Subcutaneous adipose tissue (tissue), 4 donors: ENCODE results near the gene ZC3H11A. TPM values are rescaled to one million over a fixed set of nuclear protein-coding genes. Genes with fewer than 3 reads are reported as not detected.

Experiments used
- total RNA-seq, 4 donors: library from RNA; depleted of rRNA; stranded (reverse); fragments of >200 nt; gene quantifications; one replicate each; pipeline ENCODE4 v1.1.0, GENCODE V29; 2016
- TF ChIP-seq, protein P1 (sequence below): fragments of 450-650 bp; IDR thresholded peaks from one replicate; pipeline ENCODE4 v1.5.1; 2016; ENCODE audit warnings: low read depth, mild to moderate bottlenecking, control low read depth, antibody characterized with exemption, moderate library complexity

Gene ZC3H11A
- total RNA-seq, 4 donors from 2014 or later = 113 to 125 (median 121) TPM

DNA sequence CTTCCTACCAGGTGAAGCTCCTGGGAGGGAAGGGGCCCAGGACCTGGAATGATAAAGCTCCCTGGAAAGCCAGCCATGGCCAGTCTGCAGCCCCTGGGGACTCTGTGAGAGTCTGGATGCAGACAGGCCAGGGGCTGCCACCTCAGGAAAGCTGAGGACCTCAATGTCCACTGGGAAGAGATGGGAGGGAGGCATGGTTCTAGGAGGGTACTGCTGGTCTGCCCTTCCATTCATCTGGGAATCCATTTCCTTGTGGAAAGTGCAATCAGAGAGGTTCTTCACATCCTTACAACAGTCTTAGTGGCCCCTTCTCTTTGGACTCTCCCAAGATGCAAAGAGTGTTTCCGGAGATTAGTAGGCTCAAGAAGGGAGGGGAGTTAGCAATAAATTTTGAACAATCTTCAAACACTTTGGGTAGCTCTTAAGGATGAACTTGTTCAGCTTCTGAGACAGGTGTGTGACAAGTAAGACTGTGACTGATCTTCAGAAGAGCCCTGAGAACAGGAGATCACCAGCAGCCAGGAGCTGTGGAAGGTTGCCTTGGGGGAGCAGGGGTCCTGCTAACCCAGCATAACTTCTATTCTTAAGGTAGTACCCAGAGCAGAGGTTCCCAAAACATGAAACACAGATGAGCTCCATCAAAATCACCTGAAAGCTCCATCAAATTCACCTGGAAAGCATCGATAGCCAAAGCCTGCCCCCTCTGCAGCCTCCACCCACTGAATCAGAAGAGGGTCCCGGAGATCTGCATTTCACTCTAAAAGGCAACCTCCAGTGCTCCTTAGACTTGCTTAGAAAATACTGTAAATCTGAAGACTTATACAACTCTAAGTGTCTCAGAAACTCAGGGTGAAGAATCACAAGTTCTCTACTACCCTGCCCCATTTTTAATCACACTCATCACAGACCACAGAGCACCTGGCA lies 31.1 kb upstream of the ZC3H11A start:
- TF ChIP-seq, protein P1, sequence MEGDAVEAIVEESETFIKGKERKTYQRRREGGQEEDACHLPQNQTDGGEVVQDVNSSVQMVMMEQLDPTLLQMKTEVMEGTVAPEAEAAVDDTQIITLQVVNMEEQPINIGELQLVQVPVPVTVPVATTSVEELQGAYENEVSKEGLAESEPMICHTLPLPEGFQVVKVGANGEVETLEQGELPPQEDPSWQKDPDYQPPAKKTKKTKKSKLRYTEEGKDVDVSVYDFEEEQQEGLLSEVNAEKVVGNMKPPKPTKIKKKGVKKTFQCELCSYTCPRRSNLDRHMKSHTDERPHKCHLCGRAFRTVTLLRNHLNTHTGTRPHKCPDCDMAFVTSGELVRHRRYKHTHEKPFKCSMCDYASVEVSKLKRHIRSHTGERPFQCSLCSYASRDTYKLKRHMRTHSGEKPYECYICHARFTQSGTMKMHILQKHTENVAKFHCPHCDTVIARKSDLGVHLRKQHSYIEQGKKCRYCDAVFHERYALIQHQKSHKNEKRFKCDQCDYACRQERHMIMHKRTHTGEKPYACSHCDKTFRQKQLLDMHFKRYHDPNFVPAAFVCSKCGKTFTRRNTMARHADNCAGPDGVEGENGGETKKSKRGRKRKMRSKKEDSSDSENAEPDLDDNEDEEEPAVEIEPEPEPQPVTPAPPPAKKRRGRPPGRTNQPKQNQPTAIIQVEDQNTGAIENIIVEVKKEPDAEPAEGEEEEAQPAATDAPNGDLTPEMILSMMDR = no peak

DNA sequence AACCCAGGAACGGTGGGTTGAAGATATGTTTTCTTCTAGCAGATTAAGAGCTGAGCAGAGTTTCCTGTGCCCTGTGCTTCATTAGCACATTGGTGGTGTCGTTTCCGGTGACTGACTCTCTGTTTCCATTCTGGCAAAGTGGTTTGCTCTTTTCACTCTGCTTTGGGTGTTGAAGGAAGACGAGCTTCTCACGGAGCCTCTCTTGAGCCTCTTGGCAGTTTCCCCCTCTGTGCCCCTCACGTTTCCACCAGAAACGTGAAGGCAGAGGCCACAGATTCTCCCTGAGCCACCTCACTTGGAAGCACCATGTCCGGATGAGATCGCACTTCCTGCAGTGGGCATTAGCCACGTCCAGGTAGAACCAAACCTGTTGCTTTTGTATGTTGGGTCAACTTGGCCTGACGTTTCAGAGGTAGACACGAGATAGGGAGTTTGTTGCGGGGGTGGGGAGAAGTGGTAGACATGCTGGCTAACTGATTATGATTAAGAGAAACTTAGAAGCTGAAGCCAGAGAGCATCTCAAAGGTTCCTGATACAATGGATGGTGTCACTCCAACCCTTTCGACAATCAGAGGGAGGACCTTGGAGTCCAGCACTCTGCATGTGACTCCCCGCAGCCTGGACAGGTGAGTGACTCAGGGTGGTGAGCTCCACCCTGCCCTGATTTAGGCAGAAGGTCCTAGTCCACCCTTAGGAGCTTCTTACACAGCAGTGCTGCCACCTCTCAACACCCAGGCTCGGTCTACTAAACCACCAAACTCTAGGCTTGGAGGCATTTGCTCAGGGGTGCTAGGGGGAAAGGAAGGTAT lies 30.2 kb upstream of the ZC3H11A start, which contains the start of gene LAX1:
Gene LAX1, plus strand, starts transcription at position 155 of the 809 bp plus-strand sequence. Its CDS starts 383 bp downstream, at position 538.
- TF ChIP-seq, protein P1 = no peak

DNA sequence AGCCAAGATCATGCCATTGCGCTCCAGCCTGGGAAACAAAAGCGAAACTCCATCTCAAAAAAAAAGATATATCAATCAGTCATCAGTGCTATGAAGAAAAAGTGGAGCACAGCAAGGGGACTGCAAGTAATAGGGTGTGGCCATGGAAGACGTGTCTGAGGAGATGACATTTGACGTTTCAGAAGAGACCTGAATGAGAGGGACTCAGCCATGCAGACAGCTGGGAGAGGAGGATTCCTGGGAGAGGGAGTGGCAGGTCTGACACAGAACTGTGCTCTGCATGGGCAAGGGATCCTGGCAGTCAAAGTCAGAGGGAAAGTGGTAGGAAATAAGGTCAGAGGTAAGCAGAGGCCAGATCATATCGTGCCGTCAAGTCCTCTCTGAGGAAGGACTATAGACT lies 27.2 kb upstream of the ZC3H11A start:
- TF ChIP-seq, protein P1 = no peak

DNA sequence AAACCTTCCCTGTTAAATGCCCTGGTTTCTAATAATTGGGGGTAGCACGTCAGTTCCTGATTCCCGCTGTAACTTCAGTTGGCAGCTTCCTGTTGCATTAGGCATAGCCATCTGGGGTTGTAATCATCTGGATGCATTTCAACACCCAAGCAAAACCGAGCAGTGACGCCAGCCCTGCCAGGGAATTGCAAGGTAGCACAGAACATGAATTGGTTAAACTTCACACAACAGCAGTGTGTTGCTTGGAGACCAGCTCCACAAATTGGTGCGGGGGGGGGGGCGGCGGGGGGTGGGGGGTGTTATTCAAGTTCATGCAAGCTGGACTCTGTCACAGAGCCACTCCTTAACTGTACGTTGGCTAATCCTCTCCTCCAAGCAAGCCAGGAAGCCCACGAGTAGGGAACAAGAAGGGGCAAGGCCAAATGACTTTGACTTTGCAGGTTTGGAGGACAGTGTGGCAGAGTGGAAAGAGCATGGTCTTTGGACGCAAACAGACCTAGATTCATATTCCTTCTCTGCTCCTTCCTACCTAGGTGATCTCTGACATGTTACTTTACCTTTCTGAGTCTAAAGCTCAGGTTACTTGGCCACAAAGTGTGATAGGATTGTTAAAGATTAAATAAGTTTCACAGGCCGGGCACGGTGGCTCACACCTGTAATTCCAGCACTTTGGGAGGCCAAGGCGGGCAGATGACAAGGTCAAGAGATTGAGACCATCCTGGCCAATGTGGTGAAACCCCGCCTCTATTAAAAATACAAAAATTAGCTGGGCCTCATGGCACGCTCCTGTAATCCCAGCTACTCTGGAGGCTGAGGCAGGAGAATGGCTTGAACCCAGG lies 25.7 kb upstream of the ZC3H11A start:
- TF ChIP-seq, protein P1 = no peak

DNA sequence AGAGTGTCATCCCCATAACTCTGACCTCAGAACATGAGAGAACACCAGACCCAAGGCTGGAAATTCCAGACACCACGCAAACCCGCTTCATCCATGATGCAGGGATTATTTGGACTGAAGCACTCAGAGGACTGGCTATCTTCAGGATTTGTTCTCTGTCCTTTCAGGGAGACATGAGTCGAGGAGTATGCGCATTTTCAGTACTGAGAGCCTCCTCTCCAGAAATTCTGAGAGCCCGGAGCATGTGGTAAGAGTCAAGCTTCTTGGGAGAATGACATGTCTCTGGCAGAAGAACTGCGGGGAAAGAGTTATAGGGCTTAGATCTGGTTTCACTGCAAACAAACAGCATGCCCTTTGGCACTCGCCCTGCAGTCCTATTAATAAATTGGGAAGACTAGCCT lies 23.5 kb upstream of the ZC3H11A start:
- TF ChIP-seq, protein P1 = no peak

DNA sequence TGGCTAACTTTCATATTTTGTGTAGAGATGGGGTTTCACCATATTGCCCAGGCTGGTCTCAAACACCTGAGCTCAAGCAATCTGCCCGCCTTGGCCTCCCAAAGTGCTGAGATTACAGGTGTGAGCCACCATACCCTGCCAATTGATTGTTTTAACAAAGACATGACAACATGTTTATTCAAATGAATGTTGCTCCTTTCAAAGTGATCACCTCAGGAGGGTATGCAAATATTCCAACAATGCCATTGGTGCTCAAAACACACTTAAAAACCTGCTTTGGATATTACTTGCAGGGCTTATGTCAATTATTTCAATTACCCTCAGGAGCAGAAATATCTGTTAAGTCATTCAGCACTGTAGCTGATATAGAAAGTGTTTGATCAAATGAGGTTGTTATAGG lies 22.6 kb upstream of the ZC3H11A start:
- TF ChIP-seq, protein P1 = no peak
